Ishikawa (cell line): ENCODE data around the gene ANKRD11.

ENCODE experiments used
- MAX ChIP-seq: IDR thresholded peaks from 2 replicates; pipeline ENCODE4 v1.6.1; 2012
- REST ChIP-seq: IDR thresholded peaks from 2 replicates; pipeline ENCODE4 v1.6.1; 2012; ENCODE audit warnings: low read depth, mild to moderate bottlenecking
- TAF1 ChIP-seq: IDR thresholded peaks from 2 replicates; pipeline ENCODE4 v1.6.1; 2012; ENCODE audit warnings: low read depth, mild to moderate bottlenecking

DNA sequence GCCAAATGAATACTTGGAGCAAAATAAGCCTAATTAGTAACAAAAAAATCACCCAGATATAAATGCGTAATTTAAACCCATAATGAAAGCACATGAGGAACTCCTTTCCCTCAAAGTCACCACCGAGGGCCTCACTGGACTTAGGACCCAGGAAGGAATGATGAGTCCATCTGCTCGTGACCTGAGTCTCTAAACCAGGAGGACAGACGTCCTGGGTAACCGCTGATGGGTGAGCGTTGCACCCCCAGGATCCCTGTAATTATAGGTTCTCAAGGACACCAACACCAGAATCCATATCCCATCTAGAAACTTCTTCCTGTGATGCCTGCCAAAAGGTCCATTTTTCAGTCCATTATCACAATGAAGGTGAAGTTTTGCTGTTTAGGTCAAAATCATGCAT, 151.5 kb downstream of the ANKRD11 start:
- TF ChIP-seq MAX (no peak), TAF1 (no peak), REST (no peak)
